Uterus (tissue), 4 donors: ENCODE results near the gene GSK3A. TPM values are rescaled to one million over a fixed set of nuclear protein-coding genes. Genes with fewer than 3 reads are reported as not detected.

Experiments used
- DNase-seq, 2 donors: peaks; one replicate each; pipeline ENCODE4 v3.0.0-alpha.2; 2019 to 2020
- H3K27ac ChIP-seq, 2 donors: fragments of 200-600 bp; sonication (generic); 1 replicate in 1 of 2; 2 replicates in 1 of 2; pipeline ENCODE4 v1.5.1; 2016 to 2018
- H3K27me3 ChIP-seq, 2 donors: fragments of 200-600 bp; sonication (generic); one replicate each; pipeline ENCODE4 v1.5.1; 2018 to 2019; ENCODE audit warnings: control low read depth in 1 of 2
- H3K36me3 ChIP-seq, 2 donors: fragments of 200-600 bp; sonication (generic); one replicate each; pipeline ENCODE4 v1.5.1; 2019; ENCODE audit warnings: control low read depth in 1 of 2
- H3K4me1 ChIP-seq, 2 donors: fragments of 200-600 bp; sonication (generic); one replicate each; pipeline ENCODE4 v1.5.1; 2018 to 2019; ENCODE audit warnings: control low read depth in 1 of 2
- H3K4me3 ChIP-seq, 2 donors: fragments of 200-600 bp; sonication (generic); 1 replicate in 1 of 2; 2 replicates in 1 of 2; pipeline ENCODE4 v1.5.1; 2018 to 2019; ENCODE audit warnings: mild to moderate bottlenecking in 1 of 2
- H3K9me3 ChIP-seq, 2 donors: fragments of 200-600 bp; sonication (generic); one replicate each; pipeline ENCODE4 v1.5.1; 2019; ENCODE audit warnings: control low read depth in 1 of 2
- CTCF ChIP-seq, 4 experiments: fragments of 200-600 bp in 2 of 4; fragments of 450-650 bp in 2 of 4; sonication (generic) in 2 of 4; IDR thresholded peaks; one replicate each; pipeline ENCODE4 v1.5.1; 2016 to 2019; ENCODE audit warnings: antibody characterized with exemption in 4 of 4, mild to moderate bottlenecking in 2 of 4, moderate library complexity in 1 of 4
- POLR2A ChIP-seq, 2 donors: fragments of 450-650 bp; IDR thresholded peaks; one replicate each; pipeline ENCODE4 v1.6.1; 2016; ENCODE audit warnings: antibody characterized with exemption in 2 of 2, mild to moderate bottlenecking in 1 of 2, moderate library complexity in 1 of 2
- intact Hi-C: fragments of 100-400 bp; cut with DNase I; formaldehyde crosslinking; loops from one replicate; pipeline ENCODE4 v1.15.1; 2023; ENCODE audit warnings: low total_unique reads
- total RNA-seq, 4 donors: library from RNA; depleted of rRNA in 3 of 4; stranded (reverse); fragments of >200 nt in 3 of 4; gene quantifications; one replicate each; pipeline versions ENCODE4 v1.1.0 to v1.2.4, GENCODE V29; 2014 to 2023
- donor health status: DM: yes; HTN: yes; CAD: no.

Gene GSK3A
- total RNA-seq, 4 donors from 2014 or later, result 3.5 to 44.3 (median 34.4) TPM

- H3K27me3 ChIP-seq, result no peaks in the 10 kb centered on the region
- intact Hi-C loops, result no loop called here
These were observed 9.4 kb upstream of the GSK3A start for GRCh38 chr19:42251572-42252358.

GRCh38 chr19:42250666-42251531, 8.5 kb upstream of the GSK3A start:
- Histone ChIP-seq H3K36me3 (no peaks in the 10 kb centered on the region), H3K27me3 (no peaks in the 10 kb centered on the region), H3K9me3 (no peaks in the 10 kb centered on the region), H3K4me3 (peak overlapping the region in 1 of 2 donors; percentile 10), H3K4me1 (peaks cover 7 to 20% of the 10 kb centered on the region in 2 donors), H3K27ac (peak overlapping the region; percentile 99 to 100)
- peak; percentile 47 to 49 for DNase-seq
- no peak for TF ChIP-seq CTCF (IDR thresholded peaks at IDR 0.05)
- TF ChIP-seq POLR2A (IDR thresholded peaks at IDR 0.05), result no peak
- intact Hi-C loops, result no loop called here

More at GRCh38 chr19:42251572-42252358, 9.4 kb upstream of the GSK3A start:
- Histone ChIP-seq H3K4me3 (peak overlapping the region in 1 of 2 donors; percentile 85), H3K9me3 (no peaks in the 10 kb centered on the region), H3K27ac (peak overlapping the region; percentile 99 to 100), H3K36me3 (no peaks in the 10 kb centered on the region), H3K4me1 (peaks cover 7 to 18% of the 10 kb centered on the region in 2 donors)
- TF ChIP-seq POLR2A (IDR thresholded peaks at IDR 0.05) (no peak), CTCF (IDR thresholded peaks at IDR 0.05) (no peak)
- DNase-seq, result peak in 1 of 2 donors; percentile 34

GRCh38 chr19:42250183-42250665, 7.8 kb upstream of the GSK3A start:
- H3K4me3 ChIP-seq, result peak overlapping the region in 1 of 2 donors; percentile 10
- peaks cover 7 to 25% of the 10 kb centered on the region in 2 donors for H3K4me1 ChIP-seq
- H3K9me3 ChIP-seq, result no peaks in the 10 kb centered on the region
- H3K27me3 ChIP-seq, result no peaks in the 10 kb centered on the region
- intact Hi-C loops, result no loop called here
- no peaks in the 10 kb centered on the region for H3K36me3 ChIP-seq
- DNase-seq, result peak in 1 of 2 donors; percentile 24
- peak overlapping the region; percentile 99 to 100 for H3K27ac ChIP-seq
- TF ChIP-seq POLR2A (IDR thresholded peaks at IDR 0.05), result no peak
- TF ChIP-seq CTCF (IDR thresholded peaks at IDR 0.05), result no peak

GRCh38 chr19:42249769-42250168, 7.4 kb upstream of the GSK3A start:
- Histone ChIP-seq H3K27me3 (no peaks in the 10 kb centered on the region), H3K9me3 (no peaks in the 10 kb centered on the region), H3K4me1 (peaks cover 10 to 25% of the 10 kb centered on the region in 2 donors), H3K36me3 (no peaks in the 10 kb centered on the region), H3K4me3 (no peak overlapping the region), H3K27ac (peak overlapping the region; percentile 99 to 100)
- TF ChIP-seq CTCF (IDR thresholded peaks at IDR 0.05), result no peak
- no peak for TF ChIP-seq POLR2A (IDR thresholded peaks at IDR 0.05)
- intact Hi-C loops, result loop anchor here (5.0 kb wide), 1 partner anchor 43 kb away; no protein-coding TSS in a partner anchor
- no peak for DNase-seq
